Heart left ventricle (tissue), 16 donors: ENCODE results near the gene SHISA8. TPM values are rescaled to one million over a fixed set of nuclear protein-coding genes. Genes with fewer than 3 reads are reported as not detected.
A peak's percentile ranks its signal among the peaks of the same experiment; 100 is the strongest.

Experiments
- ATAC-seq, 4 donors: fragments of 200-7000 bp; cut with Tn5 transposase; one replicate each; pipeline ENCODE4 v1.9.1; 2020 to 2022; ENCODE audit warnings: moderate library complexity in 4 of 4, mild to moderate bottlenecking in 3 of 4, moderate number of reproducible peaks in 1 of 4
- DNase-seq, 5 donors: peaks; one replicate each; pipeline ENCODE4 v3.0.0-alpha.2; 2020
- H3K27ac ChIP-seq, 12 donors: fragments of 200-600 bp; sonication (generic) in 4 of 12; one replicate each; pipeline versions ENCODE4 v1.5.0 to v1.8.0; 2016 to 2022; ENCODE audit warnings: mild to moderate bottlenecking in 2 of 12
- H3K27me3 ChIP-seq, 9 donors: fragments of 200-600 bp; sonication (generic) in 2 of 9; one replicate each; pipeline versions ENCODE4 v1.5.1 to v1.8.0; 2016 to 2022; ENCODE audit warnings: mild to moderate bottlenecking in 3 of 9
- H3K36me3 ChIP-seq, 9 donors: fragments of 200-600 bp; sonication (generic) in 2 of 9; one replicate each; pipeline versions ENCODE4 v1.5.0 to v1.8.0; 2018 to 2022; ENCODE audit warnings: mild to moderate bottlenecking in 2 of 9
- H3K4me1 ChIP-seq, 12 donors: fragments of 200-600 bp; sonication (generic) in 4 of 12; one replicate each; pipeline versions ENCODE4 v1.5.0 to v1.8.0; 2016 to 2022; ENCODE audit warnings: mild to moderate bottlenecking in 3 of 12
- H3K4me3 ChIP-seq, 12 donors: fragments of 200-600 bp; sonication (generic) in 4 of 12; one replicate each; pipeline versions ENCODE4 v1.5.0 to v1.8.0; 2017 to 2022; ENCODE audit warnings: mild to moderate bottlenecking in 9 of 12, moderate library complexity in 4 of 12
- H3K9me3 ChIP-seq, 12 donors: fragments of 200-600 bp; sonication (generic) in 4 of 12; one replicate each; pipeline versions ENCODE4 v1.5.0 to v1.8.0; 2016 to 2022; ENCODE audit warnings: mild to moderate bottlenecking in 1 of 12
- CTCF ChIP-seq, 12 donors: fragments of 200-600 bp; sonication (generic) in 4 of 12; IDR thresholded peaks; one replicate each; pipeline versions ENCODE4 v1.5.0 to v1.8.0; 2018 to 2022; ENCODE audit warnings: antibody characterized with exemption in 12 of 12, mild to moderate bottlenecking in 5 of 12
- POLR2A ChIP-seq, 2 donors: fragments of 450-650 bp; IDR thresholded peaks; one replicate each; pipeline ENCODE4 v1.6.1; 2017; ENCODE audit warnings: antibody characterized with exemption in 2 of 2, mild to moderate bottlenecking in 2 of 2, moderate library complexity in 2 of 2
- WGBS, 4 donors: extraction: QIAGEN DNeasy Blood & Tissue Kit in 2 of 4; methylation state at CpG; one replicate each; pipeline versions ENCODE4 v1.1.5 to v1.1.7; 2013 to 2018; 5-methylcytosine and 5-hydroxymethylcytosine counted together
- intact Hi-C, 10 donors: fragments of 100-400 bp; cut with DNase I; formaldehyde crosslinking; loops; one replicate each; pipeline versions ENCODE4 v1.11.1 to v1.14.2; 2022
- polyA plus RNA-seq, 2 donors: library from polyadenylated mRNA; stranded (reverse); fragments of 200-250 nt; gene quantifications; one replicate each; pipeline ENCODE4 v1.2.3, GENCODE V29; 2013
- total RNA-seq, 9 donors: library from RNA; depleted of rRNA in 2 of 9; stranded (reverse); fragments of >200 nt in 2 of 9; fragmentation: NEBNext Ultra II Directional in 3 of 9; extraction: Animal tissue kit (Norgen Biotek cat#: 25700) in 3 of 9; gene quantifications; one replicate each; pipeline versions ENCODE4 v1.1.0 to v1.2.4, GENCODE V29; 2016 to 2023
- donor health status: ischemic (EF 13 %, LVEDD 7.1; RV severe dilation, severe dysfunction).
- donor health status: healthy with polysubstance abuse.
- donor health status: DM: no; HTN: yes; CAD: no.
- donor health status: DM: no; HTN: no; CAD: no.
- donor health status: ischemic (EF 25% LVEDD 6.9; RV normal size, moderate dysfunction).
- donor health status: ischemic (EF 25% LVEDD 5.7; RV mildly dilated, moderate dysfunction).
- donor health status: healthy.
- donor health status: DM: yes; HTN: yes; CAD: no.
- donor health status: ischemic (EF 35%, LVEDD 5.7; RV mildly dilated, moderate dysfunction).
- donor health status: nonischemic (EF 11% LVEDD 7.7; RV severe dilation, severe dysfunction).
- donor health status: DM: yes; HTN: yes; CAD: no.
- donor health status: PGD.
- donor health status: ischemic (EF 29% LVEDD 5.4; RV normal size, mild dysfunction).
- donor health status: nonischemic (EF 23%, LVEDD 6.1; RV moderate dilation, normal function).

SHISA8 gene
- total and polyA plus RNA-seq, 11 donors, result 0.48 to 4.4 (median 1.2) TPM; not detected in 1

GRCh38 chr22:41876675-41877074 lies 38.2 kb downstream of the SHISA8 start:
- H3K36me3 ChIP-seq, result peaks cover 4 to 100% (median 97%) of the 10 kb centered on the region in 9 donors

GRCh38 chr22:41876275-41876674 lies 38.6 kb downstream of the SHISA8 start:
- no peak for TF ChIP-seq CTCF (IDR thresholded peaks at IDR 0.05)
- DNase-seq, result no peak

More at GRCh38 chr22:41876675-41877074, 38.2 kb downstream of the SHISA8 start:
- no peak for ATAC-seq
- H3K4me1 ChIP-seq, result peaks cover 0 to 14% (median 0%) of the 10 kb centered on the region in 12 donors
- no peaks in the 10 kb centered on the region for H3K27me3 ChIP-seq
- no peaks in the 10 kb centered on the region for H3K9me3 ChIP-seq
- no peak for TF ChIP-seq CTCF (IDR thresholded peaks at IDR 0.05)
- TF ChIP-seq POLR2A (IDR thresholded peaks at IDR 0.05), result no peak
- intact Hi-C loops, result no loop called here
- no peak overlapping the region for H3K27ac ChIP-seq
- DNase-seq, result no peak
- no peak overlapping the region for H3K4me3 ChIP-seq

GRCh38 chr22:41875531-41876270 lies 39.2 kb downstream of the SHISA8 start:
- H3K27ac ChIP-seq, result no peak overlapping the region
- H3K27me3 ChIP-seq, result no peaks in the 10 kb centered on the region
- intact Hi-C loops, result no loop called here
- H3K36me3 ChIP-seq, result peaks cover under 1 to 100% (median 97%) of the 10 kb centered on the region in 9 donors
- no peaks in the 10 kb centered on the region for H3K9me3 ChIP-seq
- ATAC-seq, result no peak
- no peak overlapping the region for H3K4me3 ChIP-seq
- DNase-seq, result no peak
- TF ChIP-seq POLR2A (IDR thresholded peaks at IDR 0.05) (no peak), CTCF (IDR thresholded peaks at IDR 0.05) (no peak)
- WGBS, 4 donors, result 86 to 89% (median 86%) methylated on average over 10 of the region's 10 CpGs
- peaks cover 0 to 14% (median 0%) of the 10 kb centered on the region in 12 donors for H3K4me1 ChIP-seq

More at GRCh38 chr22:41876275-41876674, 38.6 kb downstream of the SHISA8 start:
- WGBS, 4 donors, result 92 to 99% (median 95%) methylated on average over 3 of the region's 3 CpGs
- no peak overlapping the region for H3K4me3 ChIP-seq
- ATAC-seq, result no peak
- H3K9me3 ChIP-seq, result no peaks in the 10 kb centered on the region
- peaks cover 4 to 100% (median 97%) of the 10 kb centered on the region in 9 donors for H3K36me3 ChIP-seq
- H3K27ac ChIP-seq, result no peak overlapping the region
- H3K4me1 ChIP-seq, result peaks cover 0 to 14% (median 0%) of the 10 kb centered on the region in 12 donors
- H3K27me3 ChIP-seq, result no peaks in the 10 kb centered on the region
- intact Hi-C loops, result no loop called here

GRCh38 chr22:41874090-41874489 lies 40.8 kb downstream of the SHISA8 start:
- peaks cover 0 to 14% (median 0%) of the 10 kb centered on the region in 12 donors for H3K4me1 ChIP-seq
- intact Hi-C loops, result no loop called here
- H3K27me3 ChIP-seq, result no peaks in the 10 kb centered on the region
- ATAC-seq, result peak in 1 of 4 donors; percentile 30
- TF ChIP-seq POLR2A (IDR thresholded peaks at IDR 0.05), result no peak
- no peak for TF ChIP-seq CTCF (IDR thresholded peaks at IDR 0.05)
- DNase-seq, result no peak
- no peak overlapping the region for H3K4me3 ChIP-seq
- H3K27ac ChIP-seq, result peak overlapping the region in 2 of 12 donors; percentile 41 to 47
- no peaks in the 10 kb centered on the region for H3K9me3 ChIP-seq
- 89 to 93% (median 90%) methylated on average over 2 of the region's 2 CpGs for WGBS, 4 donors
- H3K36me3 ChIP-seq, result peaks cover 0 to 100% (median 97%) of the 10 kb centered on the region in 9 donors
